Colonic mucosa (tissue), 4 donors: ENCODE data around the gene GHR. TPM values are rescaled to one million over a fixed set of nuclear protein-coding genes. Genes with fewer than 3 reads are reported as not detected.
A peak's percentile ranks its signal among the peaks of the same experiment; 100 is the strongest.

ENCODE experiments used
- DNase-seq: peaks from one replicate; pipeline ENCODE4 v3.0.0-alpha.2; 2020
- H3K27ac ChIP-seq: fragments of 200-600 bp; one replicate; pipeline ENCODE4 v1.8.0; 2021
- H3K27me3 ChIP-seq: fragments of 200-600 bp; one replicate; pipeline ENCODE4 v1.8.0; 2021
- H3K36me3 ChIP-seq: fragments of 200-600 bp; one replicate; pipeline ENCODE4 v1.8.0; 2021
- H3K4me1 ChIP-seq: fragments of 200-600 bp; one replicate; pipeline ENCODE4 v1.8.0; 2021; ENCODE audit warnings: mild to moderate bottlenecking
- H3K4me3 ChIP-seq: fragments of 200-600 bp; one replicate; pipeline ENCODE4 v1.8.0; 2021
- H3K9ac ChIP-seq, 2 donors: one replicate each; pipeline ENCODE4 v1.7.0; 2013; ENCODE audit warnings: control low read depth in 2 of 2, low read depth in 2 of 2, low read length in 2 of 2
- H3K9me3 ChIP-seq: fragments of 200-600 bp; one replicate; pipeline ENCODE4 v1.8.0; 2021
- CTCF ChIP-seq: fragments of 200-600 bp; IDR thresholded peaks from one replicate; pipeline ENCODE4 v1.8.0; 2022; ENCODE audit warnings: antibody characterized with exemption, mild to moderate bottlenecking
- intact Hi-C: fragments of 100-400 bp; cut with DNase I; formaldehyde crosslinking; loops from one replicate; pipeline ENCODE4 v1.14.1; 2022
- total RNA-seq, 2 donors: library from RNA; stranded (reverse); fragmentation: NEBNext Ultra II Directional in 1 of 2; extraction: Animal tissue kit (Norgen Biotek cat#: 25700) in 1 of 2; gene quantifications; one replicate each; pipeline ENCODE4 v1.2.1, GENCODE V29; 2021
- donor health status: healthy.
- donor health status: DM: no; HTN: no; CAD: no.
- donor health status: DM: no; HTN: no; CAD: no.

GHR gene
- total RNA-seq, 2 donors from 2014 or later: 2.4 to 6.8 TPM

DNA sequence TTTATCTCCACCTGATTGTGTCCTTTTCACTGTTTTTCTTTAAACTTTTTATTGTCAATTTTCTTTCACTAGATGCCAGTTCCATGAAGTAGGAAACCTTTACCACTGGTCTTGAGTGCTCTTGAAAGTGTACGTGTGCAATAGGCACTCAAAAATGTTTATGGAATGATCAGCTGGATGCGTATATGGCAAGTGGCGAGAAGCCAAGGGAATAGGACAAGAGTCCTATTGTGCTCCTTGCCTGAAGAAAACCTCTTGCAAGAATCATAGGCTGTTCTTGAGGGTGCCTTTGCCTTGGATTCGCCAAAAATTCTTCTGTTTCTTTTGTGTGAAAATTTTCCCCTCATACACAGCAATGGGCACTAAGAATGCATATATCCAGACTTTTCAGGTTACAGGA is 97.7 kb downstream of the GHR start:
- Histone ChIP-seq H3K9ac (peak overlapping the region in 1 of 2 donors; percentile 21), H3K4me1 (no peaks in the 10 kb centered on the region), H3K27ac (peak overlapping the region; percentile 58), H3K4me3 (no peak overlapping the region), H3K27me3 (no peaks in the 10 kb centered on the region), H3K9me3 (no peaks in the 10 kb centered on the region), H3K36me3 (no peaks in the 10 kb centered on the region)
- TF ChIP-seq CTCF: no peak
- intact Hi-C loops: no loop called here
- peak; percentile 60 for DNase-seq

- Histone ChIP-seq H3K4me1 (no peaks in the 10 kb centered on the region), H3K27ac (peak overlapping the region; percentile 58), H3K27me3 (no peaks in the 10 kb centered on the region), H3K9ac (no peak overlapping the region), H3K9me3 (no peaks in the 10 kb centered on the region), H3K4me3 (no peak overlapping the region), H3K36me3 (no peaks in the 10 kb centered on the region)
- no peak for DNase-seq
- no peak for TF ChIP-seq CTCF
- intact Hi-C loops: no loop called here
These were observed 98.2 kb downstream of the GHR start for GRCh38 chr5:42521406-42521805.

- Histone ChIP-seq H3K9me3 (no peaks in the 10 kb centered on the region), H3K27me3 (no peaks in the 10 kb centered on the region), H3K27ac (no peak overlapping the region), H3K4me3 (no peak overlapping the region), H3K36me3 (no peaks in the 10 kb centered on the region), H3K4me1 (no peaks in the 10 kb centered on the region), H3K9ac (no peak overlapping the region)
- no peak for DNase-seq
- no peak for TF ChIP-seq CTCF
- intact Hi-C loops: no loop called here
These were observed 99.5 kb downstream of the GHR start for GRCh38 chr5:42522783-42523182.

DNA sequence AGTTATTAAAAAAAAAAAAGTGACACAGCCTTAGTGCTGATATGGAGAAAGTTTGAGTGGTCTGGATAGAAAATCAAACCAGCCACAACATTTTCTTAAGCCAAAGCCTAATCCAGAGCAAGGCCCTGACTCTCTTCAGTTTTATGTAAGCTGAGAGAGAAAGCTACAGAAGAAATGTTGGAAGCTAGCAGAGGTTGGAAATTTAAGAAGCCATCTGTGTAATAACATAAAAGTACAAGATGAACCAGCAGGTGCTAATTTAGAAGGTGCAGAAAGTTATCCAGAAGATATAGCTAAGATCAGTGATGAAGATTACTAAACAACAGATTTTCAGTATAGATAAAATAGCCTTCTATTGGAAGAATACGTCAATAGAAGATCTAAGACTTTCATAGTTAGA is 102.9 kb downstream of the GHR start:
- H3K4me1 ChIP-seq: no peaks in the 10 kb centered on the region
- H3K36me3 ChIP-seq: no peaks in the 10 kb centered on the region
- H3K9ac ChIP-seq: no peak overlapping the region
- H3K27me3 ChIP-seq: no peaks in the 10 kb centered on the region
- no peak overlapping the region for H3K27ac ChIP-seq
- no peak overlapping the region for H3K4me3 ChIP-seq
- H3K9me3 ChIP-seq: no peaks in the 10 kb centered on the region
- intact Hi-C loops: no loop called here
- TF ChIP-seq CTCF: no peak
- no peak for DNase-seq

- Histone ChIP-seq H3K9me3 (no peaks in the 10 kb centered on the region), H3K27me3 (no peaks in the 10 kb centered on the region), H3K9ac (no peak overlapping the region), H3K36me3 (no peaks in the 10 kb centered on the region), H3K4me1 (no peaks in the 10 kb centered on the region), H3K27ac (no peak overlapping the region), H3K4me3 (no peak overlapping the region)
- intact Hi-C loops: no loop called here
- no peak for DNase-seq
- no peak for TF ChIP-seq CTCF
These were observed 108.4 kb downstream of the GHR start for GRCh38 chr5:42531611-42532010.

GRCh38 chr5:42542106-42542505 is 118.9 kb downstream of the GHR start:
- intact Hi-C loops: no loop called here
- H3K4me3 ChIP-seq: no peak overlapping the region
- TF ChIP-seq CTCF: no peak
- H3K9ac ChIP-seq: no peak overlapping the region
- H3K4me1 ChIP-seq: no peaks in the 10 kb centered on the region
- no peak for DNase-seq
- H3K9me3 ChIP-seq: no peaks in the 10 kb centered on the region
- H3K27ac ChIP-seq: no peak overlapping the region
- no peaks in the 10 kb centered on the region for H3K27me3 ChIP-seq
- no peaks in the 10 kb centered on the region for H3K36me3 ChIP-seq
